Non-pigmented ciliary epithelial cell (primary cell): ENCODE results near the gene AMDHD2.

ENCODE experiments used
- DNase-seq: peaks from one replicate; pipeline ENCODE4 v3.0.0-alpha.2; 2010; ENCODE audit warnings: low read depth

AMDHD2 gene

GRCh38 chr16:2482708-2483534 lies 37.2 kb upstream of the AMDHD2 start:
- DNase-seq = no peak

GRCh38 chr16:2483939-2484897 lies 36.0 kb upstream of the AMDHD2 start:
- no peak for DNase-seq

GRCh38 chr16:2484898-2485508 lies 35.2 kb upstream of the AMDHD2 start:
- no peak for DNase-seq

GRCh38 chr16:2485811-2486507 lies 34.2 kb upstream of the AMDHD2 start:
- no peak for DNase-seq

- DNase-seq = no peak
These were observed 33.3 kb upstream of the AMDHD2 start for GRCh38 chr16:2486645-2487516.

- no peak for DNase-seq
These were observed 32.7 kb upstream of the AMDHD2 start for GRCh38 chr16:2487517-2487842.

GRCh38 chr16:2487903-2488531 lies 32.2 kb upstream of the AMDHD2 start:
- DNase-seq = no peak

GRCh38 chr16:2489581-2489980 lies 30.6 kb upstream of the AMDHD2 start:
- no peak for DNase-seq

GRCh38 chr16:2490190-2491105 lies 29.7 kb upstream of the AMDHD2 start:
- DNase-seq = no peak

GRCh38 chr16:2492292-2492691 lies 27.9 kb upstream of the AMDHD2 start:
- no peak for DNase-seq

GRCh38 chr16:2493605-2494004 lies 26.6 kb upstream of the AMDHD2 start:
- DNase-seq = no peak

- DNase-seq = no peak
These were observed 25.6 kb upstream of the AMDHD2 start for GRCh38 chr16:2494616-2495015.

GRCh38 chr16:2495041-2495440 lies 25.1 kb upstream of the AMDHD2 start:
- no peak for DNase-seq

- DNase-seq = no peak
These were observed 23.7 kb upstream of the AMDHD2 start for GRCh38 chr16:2496223-2497115.

- DNase-seq = no peak
These were observed 23.0 kb upstream of the AMDHD2 start for GRCh38 chr16:2497116-2497630.

- no peak for DNase-seq
These were observed 22.3 kb upstream of the AMDHD2 start for GRCh38 chr16:2497695-2498484.

GRCh38 chr16:2498531-2499253 lies 21.5 kb upstream of the AMDHD2 start:
- DNase-seq = no peak
